CD14-positive monocyte (primary cell): ENCODE measurements around the gene NEU1. TPM values are rescaled to one million over a fixed set of nuclear protein-coding genes. Genes with fewer than 3 reads are reported as not detected.
A peak's percentile ranks its signal among the peaks of the same experiment; 100 is the strongest.

Source experiments
- DNase-seq, 3 donors: peaks; one replicate each; pipeline ENCODE4 v3.0.0-alpha.2; 2011 to 2022
- H2AFZ ChIP-seq: 2 replicates; pipeline ENCODE4 v1.6.0; 2012; ENCODE audit warnings: mild to moderate bottlenecking, low read depth, low read length, inconsistent platforms; ENCODE audit not compliant: insufficient read depth, poor library complexity, severe bottlenecking
- H3K27ac ChIP-seq, 2 donors: 1 replicate in 1 of 2; 2 replicates in 1 of 2; pipeline ENCODE4 v1.5.1; 2012 to 2013; ENCODE audit warnings: low read length in 2 of 2, control low read depth in 1 of 2, inconsistent platforms in 1 of 2, low read depth in 1 of 2, mild to moderate bottlenecking in 1 of 2
- H3K27me3 ChIP-seq, 2 donors: one replicate each; pipeline versions ENCODE4 v1.6.0 to v1.6.1; 2011 to 2013; ENCODE audit warnings: low read length in 2 of 2; ENCODE audit not compliant: control insufficient read depth in 2 of 2, insufficient read depth in 2 of 2
- H3K36me3 ChIP-seq, 2 donors: replicated peaks in 1 of 2; 1 replicate in 1 of 2; 2 replicates in 1 of 2; pipeline versions ENCODE4 v1.5.1 to v1.6.1; 2012 to 2013; ENCODE audit warnings: low read length in 2 of 2, control low read depth in 1 of 2, inconsistent platforms in 1 of 2, mild to moderate bottlenecking in 1 of 2; ENCODE audit not compliant: insufficient read depth in 2 of 2, control insufficient read depth in 1 of 2
- H3K4me1 ChIP-seq, 2 donors: 1 replicate in 1 of 2; 2 replicates in 1 of 2; pipeline versions ENCODE4 v1.5.1 to v1.6.1; 2012 to 2013; ENCODE audit warnings: low read length in 2 of 2, control low read depth in 1 of 2, inconsistent platforms in 1 of 2, mild to moderate bottlenecking in 1 of 2, moderate library complexity in 1 of 2; ENCODE audit not compliant: insufficient read depth in 2 of 2, control insufficient read depth in 1 of 2
- H3K4me2 ChIP-seq: replicated peaks from 2 replicates; pipeline ENCODE3; 2012; ENCODE audit warnings: low read length, moderate library complexity, mild to moderate bottlenecking; ENCODE audit not compliant: poor library complexity, severe bottlenecking; ENCODE audit errors: extremely low read depth
- H3K4me3 ChIP-seq, 3 experiments: fragments of 200-600 bp in 1 of 3; sonication (generic) in 1 of 3; replicated peaks in 1 of 3; 1 replicate in 2 of 3; 2 replicates in 1 of 3; pipeline ENCODE4 v1.5.1; 2011 to 2013; ENCODE audit warnings: low read length in 3 of 3, mild to moderate bottlenecking in 3 of 3, control low read depth in 2 of 3, low read depth in 2 of 3, inconsistent platforms in 1 of 3, moderate library complexity in 1 of 3
- H3K79me2 ChIP-seq: 2 replicates; pipeline ENCODE4 v1.6.0; 2012; ENCODE audit warnings: mild to moderate bottlenecking, control low read depth, inconsistent platforms, low read length, moderate library complexity; ENCODE audit not compliant: insufficient read depth
- H3K9ac ChIP-seq: 2 replicates; pipeline ENCODE4 v1.6.0; 2017; ENCODE audit warnings: low read length, mild to moderate bottlenecking; ENCODE audit not compliant: insufficient read depth, poor library complexity, severe bottlenecking
- H3K9me3 ChIP-seq, 2 donors: replicated peaks in 1 of 2; 1 replicate in 1 of 2; 2 replicates in 1 of 2; pipeline versions ENCODE4 v1.5.1 to v1.6.1; 2012 to 2013; ENCODE audit warnings: low read length in 2 of 2, control low read depth in 1 of 2; ENCODE audit not compliant: control insufficient read depth in 1 of 2, insufficient read depth in 1 of 2
- H4K20me1 ChIP-seq: 2 replicates; pipeline ENCODE4 v1.6.0; 2012; ENCODE audit warnings: mild to moderate bottlenecking, low read length, control low read depth, moderate library complexity; ENCODE audit not compliant: insufficient read depth
- H3K27ac Mint-ChIP-seq, 7 donors: one replicate each; pipeline ENCODE4 v1.8.0; 2020; ENCODE audit warnings: mild to moderate bottlenecking in 7 of 7, mixed read lengths in 7 of 7, moderate library complexity in 6 of 7, inconsistent platforms in 2 of 7
- H3K27me3 Mint-ChIP-seq, 3 donors: one replicate each; pipeline ENCODE4 v1.8.0; 2021 to 2022; ENCODE audit warnings: low read depth in 3 of 3, mild to moderate bottlenecking in 3 of 3, mixed read lengths in 3 of 3, moderate library complexity in 3 of 3, inconsistent platforms in 1 of 3
- H3K36me3 Mint-ChIP-seq, 2 donors: one replicate each; pipeline ENCODE4 v1.8.0; 2020; ENCODE audit warnings: mixed read lengths in 2 of 2, inconsistent platforms in 1 of 2, mild to moderate bottlenecking in 1 of 2
- H3K4me1 Mint-ChIP-seq: one replicate; pipeline ENCODE4 v1.8.0; 2020; ENCODE audit warnings: mild to moderate bottlenecking, mixed read lengths
- H3K4me3 Mint-ChIP-seq, 2 donors: one replicate each; pipeline ENCODE4 v1.8.0; 2020; ENCODE audit warnings: mild to moderate bottlenecking in 2 of 2, mixed read lengths in 2 of 2, moderate library complexity in 1 of 2
- H3K9me3 Mint-ChIP-seq, 7 donors: one replicate each; pipeline ENCODE4 v1.8.0; 2020 to 2022; ENCODE audit warnings: mixed read lengths in 7 of 7, mild to moderate bottlenecking in 6 of 7, moderate library complexity in 6 of 7, inconsistent platforms in 2 of 7
- WGBS: methylation state at CpG from one replicate; pipeline ENCODE4 v1.1.5; 2013; ENCODE audit warnings: missing lambda C conversion rate; ENCODE audit not compliant: insufficient coverage; 5-methylcytosine and 5-hydroxymethylcytosine counted together
- intact Hi-C, 2 donors: fragments of 100-400 bp; cut with micrococcal nuclease; formaldehyde crosslinking; loops; one replicate each; pipeline versions ENCODE4 v1.15.0 to v1.15.1; 2023
- polyA plus RNA-seq, 3 donors: library from polyadenylated mRNA; depleted of rRNA in 1 of 3; unstranded in 2 of 3; stranded (reverse) in 1 of 3; fragments of 300-500 nt in 2 of 3; fragments of >200 nt in 1 of 3; fragmentation: Illumina TruSeq in 2 of 3; gene quantifications; 1 replicate in 2 of 3; 2 replicates in 1 of 3; pipeline ENCODE4 v1.2.3, GENCODE V29; 2012 to 2021
- TF ChIP-seq, protein P1 (sequence below): fragments of 200-600 bp; IDR thresholded peaks from one replicate; pipeline ENCODE4 v1.8.0; 2022; ENCODE audit warnings: antibody characterized with exemption, mild to moderate bottlenecking

NEU1 gene
- polyA plus RNA-seq, 3 donors: 70.2 to 89.5 (median 81.8) TPM

DNA sequence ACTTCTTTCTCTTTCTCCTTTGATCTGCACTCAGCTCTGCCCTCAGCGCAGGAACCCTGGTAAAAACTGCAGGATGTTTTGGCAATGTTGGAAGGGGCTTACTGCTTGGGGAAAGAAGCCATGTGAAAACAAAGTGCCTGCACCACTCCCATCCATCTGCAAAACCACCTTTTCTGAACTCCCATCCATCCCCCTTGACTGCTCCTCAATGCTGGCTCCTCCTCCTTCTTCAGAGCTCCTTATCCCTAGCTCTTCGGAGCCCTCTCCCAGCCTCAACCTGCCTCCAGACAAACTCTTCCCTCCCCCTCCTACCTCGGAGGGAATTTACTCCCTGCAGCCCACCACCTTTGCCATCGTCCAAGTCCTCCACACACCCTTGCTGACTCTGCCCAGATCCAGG, 43.5 kb upstream of the NEU1 start:
- Mint-ChIP-seq H3K36me3 (peaks cover 0 to 3% of the 10 kb centered on the region in 2 donors), H3K27ac (no peak overlapping the region), H3K9me3 (peaks cover 0 to 2% (median 0%) of the 10 kb centered on the region in 7 donors), H3K4me3 (peak overlapping the region in 1 of 2 donors; percentile 33), H3K4me1 (peaks cover 25% of the 10 kb centered on the region), H3K27me3 (peaks cover 8 to 29% (median 15%) of the 10 kb centered on the region in 3 donors)
- Histone ChIP-seq H2AFZ (no peak overlapping the region), H3K9me3 (no peaks in the 10 kb centered on the region), H3K9ac (no peak overlapping the region), H3K27ac (no peak overlapping the region), H4K20me1 (no peaks in the 10 kb centered on the region), H3K4me3 (no peak overlapping the region), H3K79me2 (no peaks in the 10 kb centered on the region), H3K4me1 (peaks cover 20 to 25% of the 10 kb centered on the region in 2 donors), H3K4me2 (no peak overlapping the region), H3K36me3 (no peaks in the 10 kb centered on the region), H3K27me3 (no peaks in the 10 kb centered on the region)
- intact Hi-C loops: loop anchor here in 1 of 2 donors (5.0 kb wide), 1 partner anchor 36 kb away; no protein-coding TSS in a partner anchor
- TF ChIP-seq, protein P1, sequence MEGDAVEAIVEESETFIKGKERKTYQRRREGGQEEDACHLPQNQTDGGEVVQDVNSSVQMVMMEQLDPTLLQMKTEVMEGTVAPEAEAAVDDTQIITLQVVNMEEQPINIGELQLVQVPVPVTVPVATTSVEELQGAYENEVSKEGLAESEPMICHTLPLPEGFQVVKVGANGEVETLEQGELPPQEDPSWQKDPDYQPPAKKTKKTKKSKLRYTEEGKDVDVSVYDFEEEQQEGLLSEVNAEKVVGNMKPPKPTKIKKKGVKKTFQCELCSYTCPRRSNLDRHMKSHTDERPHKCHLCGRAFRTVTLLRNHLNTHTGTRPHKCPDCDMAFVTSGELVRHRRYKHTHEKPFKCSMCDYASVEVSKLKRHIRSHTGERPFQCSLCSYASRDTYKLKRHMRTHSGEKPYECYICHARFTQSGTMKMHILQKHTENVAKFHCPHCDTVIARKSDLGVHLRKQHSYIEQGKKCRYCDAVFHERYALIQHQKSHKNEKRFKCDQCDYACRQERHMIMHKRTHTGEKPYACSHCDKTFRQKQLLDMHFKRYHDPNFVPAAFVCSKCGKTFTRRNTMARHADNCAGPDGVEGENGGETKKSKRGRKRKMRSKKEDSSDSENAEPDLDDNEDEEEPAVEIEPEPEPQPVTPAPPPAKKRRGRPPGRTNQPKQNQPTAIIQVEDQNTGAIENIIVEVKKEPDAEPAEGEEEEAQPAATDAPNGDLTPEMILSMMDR: no peak
- DNase-seq: no peak
- 61% methylated on average over 3 of the region's 4 CpGs for WGBS

DNA sequence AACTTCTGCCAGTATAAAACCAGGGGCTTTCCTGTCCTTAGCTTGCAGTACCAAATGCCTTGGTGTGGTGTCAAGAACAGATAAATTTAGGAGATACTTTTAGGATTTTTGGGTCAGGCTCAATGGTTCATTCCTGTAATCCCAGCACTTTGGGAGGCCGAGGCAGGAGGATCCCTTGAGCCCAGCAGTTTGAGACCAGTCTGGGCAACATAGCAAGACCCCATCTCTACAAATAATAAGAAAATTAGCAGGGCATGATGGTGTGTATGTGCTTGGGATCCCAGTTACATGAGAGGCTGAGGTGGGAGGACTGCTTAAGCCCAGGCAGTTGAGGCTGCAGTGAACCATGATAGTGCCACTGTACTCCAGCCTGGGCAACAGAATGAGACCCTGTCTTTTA, 42.4 kb upstream of the NEU1 start:
- no peaks in the 10 kb centered on the region for H3K79me2 ChIP-seq
- Mint-ChIP-seq H3K36me3 (peaks cover 0 to 3% of the 10 kb centered on the region in 2 donors), H3K4me1 (peaks cover 22% of the 10 kb centered on the region), H3K27ac (no peak overlapping the region), H3K4me3 (no peak overlapping the region), H3K9me3 (peaks cover 0 to 2% (median 0%) of the 10 kb centered on the region in 7 donors), H3K27me3 (peaks cover 8 to 29% (median 15%) of the 10 kb centered on the region in 3 donors)
- H3K4me3 ChIP-seq: no peak overlapping the region
- no peaks in the 10 kb centered on the region for H4K20me1 ChIP-seq
- H3K9me3 ChIP-seq: no peaks in the 10 kb centered on the region
- H3K9ac ChIP-seq: no peak overlapping the region
- H3K27ac ChIP-seq: no peak overlapping the region
- H2AFZ ChIP-seq: no peak overlapping the region
- no peak overlapping the region for H3K4me2 ChIP-seq
- no peak for DNase-seq
- intact Hi-C loops: loop anchor here in 1 of 2 donors (5.0 kb wide), 1 partner anchor 37 kb away; no protein-coding TSS in a partner anchor
- no peaks in the 10 kb centered on the region for H3K36me3 ChIP-seq
- no CpG with 5 or more reads among the region's 1 CpG for WGBS
- H3K27me3 ChIP-seq: no peaks in the 10 kb centered on the region
- H3K4me1 ChIP-seq: peaks cover 22 to 34% of the 10 kb centered on the region in 2 donors
- TF ChIP-seq, protein P1: no peak
